Epithelial cell of proximal tubule (primary cell): ENCODE data around the gene MAS1L. TPM values are rescaled to one million over a fixed set of nuclear protein-coding genes. Genes with fewer than 3 reads are reported as not detected.

Experiments
- DNase-seq: peaks from one replicate; pipeline ENCODE4 v3.0.0-alpha.2; 2011; ENCODE audit warnings: low read depth
- H3K4me3 ChIP-seq: 2 replicates; pipeline ENCODE4 v1.5.1; 2011; ENCODE audit warnings: low read depth, mild to moderate bottlenecking, low read length
- total RNA-seq: library from RNA; depleted of rRNA; stranded (reverse); fragments of >200 nt; gene quantifications from 2 replicates; pipeline ENCODE4 v1.2.3, GENCODE V29; 2015
- TF ChIP-seq, protein P1 (sequence below): conservative IDR thresholded peaks from 2 replicates; pipeline ENCODE4 v1.5.1; 2012; ENCODE audit warnings: low read depth, mild to moderate bottlenecking, low read length

The MAS1L gene
- total RNA-seq, 1 donor from 2014 or later = not detected

DNA sequence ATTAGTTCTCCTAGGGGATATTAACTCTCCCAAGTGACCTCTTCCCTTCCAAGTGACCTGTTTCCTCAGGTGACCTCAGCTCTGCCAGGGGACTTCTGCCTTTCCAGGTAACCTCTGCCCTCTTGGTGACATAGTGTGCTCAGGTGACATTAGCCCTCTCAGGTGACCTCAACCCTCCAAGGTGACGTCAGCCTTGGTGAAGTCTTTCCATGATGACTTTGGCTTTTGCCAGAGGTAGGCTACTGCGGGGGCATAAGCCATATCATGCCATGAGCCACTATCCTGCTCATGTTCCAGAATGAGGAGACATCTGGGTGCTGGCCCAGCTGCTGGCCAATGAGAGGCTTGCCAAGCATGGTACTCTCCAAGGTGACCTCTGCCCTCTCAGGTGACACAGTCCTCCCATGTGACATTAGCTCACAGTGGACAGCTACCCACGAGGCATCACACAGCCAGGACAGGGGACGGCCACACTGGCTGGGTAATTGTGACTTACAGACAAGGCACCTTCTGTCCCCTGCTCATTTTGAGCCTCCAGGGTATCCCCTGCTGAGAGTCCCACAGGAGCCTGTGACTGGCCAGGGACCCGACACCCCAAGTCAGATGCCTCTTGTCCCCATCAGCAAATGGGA, 40.7 kb upstream of the MAS1L start:
- TF ChIP-seq, protein P1, sequence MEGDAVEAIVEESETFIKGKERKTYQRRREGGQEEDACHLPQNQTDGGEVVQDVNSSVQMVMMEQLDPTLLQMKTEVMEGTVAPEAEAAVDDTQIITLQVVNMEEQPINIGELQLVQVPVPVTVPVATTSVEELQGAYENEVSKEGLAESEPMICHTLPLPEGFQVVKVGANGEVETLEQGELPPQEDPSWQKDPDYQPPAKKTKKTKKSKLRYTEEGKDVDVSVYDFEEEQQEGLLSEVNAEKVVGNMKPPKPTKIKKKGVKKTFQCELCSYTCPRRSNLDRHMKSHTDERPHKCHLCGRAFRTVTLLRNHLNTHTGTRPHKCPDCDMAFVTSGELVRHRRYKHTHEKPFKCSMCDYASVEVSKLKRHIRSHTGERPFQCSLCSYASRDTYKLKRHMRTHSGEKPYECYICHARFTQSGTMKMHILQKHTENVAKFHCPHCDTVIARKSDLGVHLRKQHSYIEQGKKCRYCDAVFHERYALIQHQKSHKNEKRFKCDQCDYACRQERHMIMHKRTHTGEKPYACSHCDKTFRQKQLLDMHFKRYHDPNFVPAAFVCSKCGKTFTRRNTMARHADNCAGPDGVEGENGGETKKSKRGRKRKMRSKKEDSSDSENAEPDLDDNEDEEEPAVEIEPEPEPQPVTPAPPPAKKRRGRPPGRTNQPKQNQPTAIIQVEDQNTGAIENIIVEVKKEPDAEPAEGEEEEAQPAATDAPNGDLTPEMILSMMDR = no peak
- DNase-seq = no peak
- no peak overlapping the region for H3K4me3 ChIP-seq

DNA sequence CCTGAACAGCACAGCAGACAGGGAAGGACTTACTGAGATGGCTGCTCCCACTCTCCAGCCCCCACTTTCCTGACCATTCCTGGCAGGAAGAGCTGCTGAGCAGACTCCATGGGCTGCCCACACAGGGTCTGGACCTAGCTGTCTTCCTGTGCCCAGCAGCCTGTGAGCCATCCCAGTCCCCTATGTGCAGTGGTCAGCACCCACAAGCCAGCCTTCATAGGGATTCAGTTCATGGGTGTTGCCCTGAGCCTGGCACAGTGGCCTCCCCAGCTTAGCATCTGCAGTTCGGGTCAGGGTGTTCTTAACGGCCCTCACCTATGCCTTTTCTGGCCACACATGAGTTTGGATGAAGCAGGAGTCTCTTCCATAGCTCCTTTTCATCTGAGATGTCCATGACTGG, 39.8 kb upstream of the MAS1L start:
- TF ChIP-seq, protein P1 = no peak
- H3K4me3 ChIP-seq = no peak overlapping the region
- DNase-seq = no peak

DNA sequence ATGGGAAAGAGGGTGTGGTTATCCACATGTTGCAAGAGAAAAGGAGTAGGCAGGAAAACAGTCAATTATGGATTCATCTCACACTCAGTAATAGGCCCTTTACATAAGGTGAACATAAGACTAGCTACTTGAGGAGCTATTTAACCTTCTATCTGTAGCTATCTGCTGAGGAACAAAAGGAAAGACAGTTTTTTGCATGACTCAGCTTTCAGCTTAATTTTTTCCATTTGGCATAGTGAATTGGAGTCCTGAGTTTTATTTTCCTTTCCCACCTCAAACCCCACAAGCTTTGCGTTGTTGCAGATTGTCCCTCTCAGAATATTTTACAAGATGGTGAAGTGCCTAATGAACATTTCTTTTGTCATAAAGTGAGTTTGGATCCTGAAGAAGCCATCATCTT, 39.4 kb upstream of the MAS1L start:
- no peak for DNase-seq
- H3K4me3 ChIP-seq = no peak overlapping the region
- TF ChIP-seq, protein P1 = no peak

DNA sequence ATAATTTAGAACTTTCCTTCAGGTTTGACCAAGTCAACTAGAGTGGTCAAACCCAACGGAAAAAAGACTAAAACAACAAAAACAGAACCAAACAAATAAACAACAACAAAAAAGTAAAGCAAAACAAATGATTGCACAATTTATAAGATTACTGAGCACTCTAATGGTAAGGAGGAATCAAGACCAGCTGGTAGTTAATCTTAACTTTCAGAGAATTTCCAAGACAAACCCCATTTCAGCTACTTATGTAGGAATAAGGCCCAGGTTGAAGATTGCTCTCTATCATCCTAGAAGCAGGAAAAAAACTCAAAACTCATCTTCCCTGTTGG, 37.5 kb upstream of the MAS1L start:
- no peak overlapping the region for H3K4me3 ChIP-seq
- DNase-seq = no peak
- TF ChIP-seq, protein P1 = no peak

DNA sequence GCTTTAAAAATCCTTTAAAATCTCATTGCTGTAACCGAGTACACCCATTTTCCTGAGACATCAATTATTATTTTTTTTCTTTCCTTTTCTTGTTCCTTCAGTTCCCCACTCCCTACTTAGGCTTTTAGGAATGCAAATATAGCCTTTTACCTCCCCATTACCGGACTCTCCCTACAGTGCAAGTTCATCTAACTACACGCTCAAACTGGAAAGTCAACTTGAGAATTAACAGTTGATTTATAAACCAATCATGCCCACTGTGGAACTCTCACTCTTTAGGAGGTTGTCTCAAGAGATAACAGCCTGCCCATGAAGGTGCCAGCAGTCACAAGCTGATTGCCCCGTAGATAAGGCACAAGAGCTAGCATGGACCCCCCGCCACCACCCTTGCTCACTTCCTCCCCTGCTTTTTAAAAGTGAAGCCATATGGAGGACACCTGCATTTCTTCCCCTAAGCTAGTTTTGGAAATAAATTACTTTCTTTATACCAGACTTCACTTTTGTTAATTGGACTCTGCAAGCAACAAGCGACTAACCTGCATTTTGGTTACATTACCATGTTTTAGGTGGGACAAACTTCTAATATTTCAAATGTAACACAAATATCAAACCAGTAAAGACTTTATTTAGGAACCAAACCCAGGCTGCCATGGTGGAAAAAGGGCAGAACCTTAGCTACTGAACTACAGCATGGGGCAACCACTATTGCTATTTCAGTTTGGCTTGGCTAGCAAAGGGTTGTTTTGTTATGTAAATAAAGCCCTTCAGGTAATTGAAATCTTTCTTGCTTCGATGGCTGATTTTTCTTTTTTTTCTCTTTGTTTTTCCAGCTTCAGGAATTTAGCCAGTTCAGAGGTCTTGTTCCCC, 36.9 kb upstream of the MAS1L start:
- no peak overlapping the region for H3K4me3 ChIP-seq
- TF ChIP-seq, protein P1 = no peak
- no peak for DNase-seq

DNA sequence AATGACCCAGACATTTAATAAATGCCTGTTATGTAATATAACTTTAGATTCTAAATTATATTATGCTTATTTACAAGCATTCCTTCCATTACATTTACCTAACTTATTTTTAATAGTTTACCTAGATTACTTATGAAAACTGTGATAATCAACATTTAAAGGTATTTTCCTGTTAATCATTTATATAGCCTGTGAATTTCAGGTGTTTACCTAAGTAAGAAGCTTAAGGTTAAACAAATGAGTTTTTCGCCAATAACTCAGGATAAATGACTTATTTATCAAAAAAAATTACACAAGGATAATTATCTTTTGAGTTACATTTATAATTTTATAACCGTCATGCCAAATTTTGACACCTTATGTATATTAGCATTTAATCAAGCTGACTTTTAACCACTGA, 36.3 kb upstream of the MAS1L start:
- no peak for DNase-seq
- TF ChIP-seq, protein P1 = no peak
- H3K4me3 ChIP-seq = no peak overlapping the region

DNA sequence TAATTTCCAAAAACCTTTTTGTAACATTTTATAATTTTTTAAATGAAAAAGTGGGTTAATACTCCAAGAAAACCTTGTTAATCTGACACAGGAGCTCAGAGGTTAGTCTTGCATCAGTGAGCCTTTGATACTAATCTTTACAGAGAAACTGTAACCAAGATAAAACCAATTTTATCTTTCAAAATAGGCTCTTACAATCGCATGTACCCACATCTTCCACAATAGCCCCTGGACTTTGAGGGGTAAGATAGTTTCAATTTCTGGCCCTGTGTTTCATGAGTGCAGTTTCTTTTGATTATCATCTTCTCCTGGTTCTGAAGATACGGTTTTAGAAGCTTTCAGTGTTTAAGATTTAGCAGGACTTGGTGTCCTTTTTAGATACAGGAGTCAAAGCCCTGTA, 34.5 kb upstream of the MAS1L start:
- TF ChIP-seq, protein P1 = no peak
- no peak for DNase-seq

More for the DNA sequence above, 34.5 kb upstream of the MAS1L start:
- no peak overlapping the region for H3K4me3 ChIP-seq
